HG02759 (cell line): Measurements from ENCODE around the gene PLCG2.

ENCODE experiments used
- ATAC-seq: cut with Tn5 transposase; IDR thresholded peaks from one replicate; pipeline ENCODE4 v1.9.1; 2021; ENCODE audit warnings: mild to moderate bottlenecking, moderate library complexity; ENCODE audit not compliant: unreplicated experiment

PLCG2 gene

GRCh38 chr16:81904320-81904719 lies 125.2 kb downstream of the PLCG2 start:
- ATAC-seq: no peak

- ATAC-seq: no peak
Observed at GRCh38 chr16:81905277-81905676, 126.2 kb downstream of the PLCG2 start.

GRCh38 chr16:81907681-81908080 lies 128.6 kb downstream of the PLCG2 start:
- no peak for ATAC-seq

- ATAC-seq: no peak
Observed at GRCh38 chr16:81908466-81909262, 129.6 kb downstream of the PLCG2 start.

- ATAC-seq: no peak
Observed at GRCh38 chr16:81910366-81910885, 131.3 kb downstream of the PLCG2 start.

- ATAC-seq: no peak
Observed at GRCh38 chr16:81912395-81912794, 133.3 kb downstream of the PLCG2 start.

GRCh38 chr16:81913222-81913621 lies 134.1 kb downstream of the PLCG2 start:
- no peak for ATAC-seq

GRCh38 chr16:81917375-81917774 lies 138.3 kb downstream of the PLCG2 start:
- no peak for ATAC-seq

GRCh38 chr16:81918927-81919326 lies 139.8 kb downstream of the PLCG2 start:
- ATAC-seq: no peak

- no peak for ATAC-seq
Observed at GRCh38 chr16:81920498-81920897, 141.4 kb downstream of the PLCG2 start.

- no peak for ATAC-seq
Observed at GRCh38 chr16:81921085-81921814, 142.2 kb downstream of the PLCG2 start.

GRCh38 chr16:81921843-81922584 lies 142.9 kb downstream of the PLCG2 start:
- no peak for ATAC-seq

GRCh38 chr16:81923296-81923695 lies 144.2 kb downstream of the PLCG2 start:
- no peak for ATAC-seq

GRCh38 chr16:81925016-81925415 lies 145.9 kb downstream of the PLCG2 start:
- no peak for ATAC-seq

- no peak for ATAC-seq
Observed at GRCh38 chr16:81926036-81926435, 146.9 kb downstream of the PLCG2 start.

GRCh38 chr16:81927561-81928185 lies 148.6 kb downstream of the PLCG2 start:
- no peak for ATAC-seq

GRCh38 chr16:81928271-81928918 lies 149.3 kb downstream of the PLCG2 start:
- ATAC-seq: no peak

- no peak for ATAC-seq
Observed at GRCh38 chr16:81928975-81929374, 149.9 kb downstream of the PLCG2 start.

GRCh38 chr16:81929841-81930240 lies 150.8 kb downstream of the PLCG2 start:
- no peak for ATAC-seq

- ATAC-seq: no peak
Observed at GRCh38 chr16:81931927-81932326, 152.8 kb downstream of the PLCG2 start.
